Thymus (tissue), 11 donors: Measurements from ENCODE around the gene HYCC1. TPM values are rescaled to one million over a fixed set of nuclear protein-coding genes. Genes with fewer than 3 reads are reported as not detected.
"Not testable (repeated sequence)": the region's sequence is repeated elsewhere in the genome, so short reads cannot be mapped to it uniquely, and the experiment has no call there.

ENCODE experiments used
- DNase-seq, 9 donors: peaks; one replicate each; pipeline ENCODE4 v3.0.0-alpha.2; 2013; ENCODE audit warnings: low spot score in 9 of 9, low read depth in 6 of 9, missing footprints in 1 of 9
- H3K27ac ChIP-seq, 2 donors: one replicate each; pipeline ENCODE4 v1.5.1; 2013; ENCODE audit warnings: control low read depth in 1 of 2, low read depth in 1 of 2, low read length in 1 of 2, mild to moderate bottlenecking in 1 of 2, moderate library complexity in 1 of 2
- H3K27me3 ChIP-seq, 2 donors: one replicate each; pipeline ENCODE4 v1.5.1; 2013; ENCODE audit warnings: low read length in 1 of 2; ENCODE audit not compliant: control insufficient read depth in 2 of 2, insufficient read depth in 1 of 2
- H3K36me3 ChIP-seq, 2 donors: one replicate each; pipeline ENCODE4 v1.5.1; 2013; ENCODE audit warnings: low read length in 1 of 2, mild to moderate bottlenecking in 1 of 2, moderate library complexity in 1 of 2; ENCODE audit not compliant: control insufficient read depth in 2 of 2, insufficient read depth in 2 of 2
- H3K4me1 ChIP-seq, 2 donors: one replicate each; pipeline ENCODE4 v1.5.1; 2013; ENCODE audit warnings: low read length in 2 of 2; ENCODE audit not compliant: control insufficient read depth in 2 of 2, insufficient read depth in 2 of 2
- H3K4me3 ChIP-seq, 2 donors: one replicate each; pipeline ENCODE4 v1.5.1; 2013; ENCODE audit warnings: low read length in 2 of 2, control low read depth in 1 of 2, mild to moderate bottlenecking in 1 of 2
- H3K9me3 ChIP-seq, 2 donors: one replicate each; pipeline ENCODE4 v1.5.1; 2013; ENCODE audit warnings: low read length in 1 of 2, mild to moderate bottlenecking in 1 of 2; ENCODE audit not compliant: control insufficient read depth in 2 of 2, insufficient read depth in 1 of 2
- WGBS: extraction: QIAGEN DNeasy Blood & Tissue Kit; methylation state at CpG from one replicate; pipeline ENCODE4 v1.1.7; 2013; 5-methylcytosine and 5-hydroxymethylcytosine counted together
- polyA plus RNA-seq: library from polyadenylated mRNA; stranded (reverse); fragments of 200-250 nt; gene quantifications from one replicate; pipeline ENCODE4 v1.2.3, GENCODE V29; 2013
- total RNA-seq: library from RNA; stranded (reverse); fragments of 120-200 nt; gene quantifications from one replicate; pipeline ENCODE4 v1.2.4, GENCODE V29; 2013
- donor health status: healthy.

The HYCC1 gene
- total and polyA plus RNA-seq, 2 donors = 7.5 to 15.3 TPM

DNA sequence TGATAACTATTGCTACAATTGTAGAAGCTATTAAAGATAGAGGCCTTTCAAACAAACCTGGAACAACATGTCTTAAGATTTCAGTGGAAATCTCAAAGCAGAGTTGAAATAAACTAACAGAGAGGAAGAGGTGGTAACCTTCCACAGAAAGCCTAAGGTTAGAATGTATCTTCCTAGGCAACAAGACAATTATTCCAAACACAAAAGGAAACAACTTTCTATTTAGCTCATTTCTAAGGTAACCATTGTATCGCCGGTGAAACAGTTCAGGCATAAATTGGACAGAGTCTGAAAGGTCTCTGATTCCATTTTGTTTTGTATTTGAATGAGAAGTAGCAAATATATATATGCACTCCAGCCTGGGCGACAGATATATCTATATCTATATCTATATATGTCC is 30.7 kb upstream of the HYCC1 start:
- 98% methylated on average over 3 of the region's 3 CpGs for WGBS
- no peak for DNase-seq
- no peaks in the 10 kb centered on the region for H3K4me1 ChIP-seq
- no peak overlapping the region for H3K4me3 ChIP-seq
- H3K36me3 ChIP-seq = no peaks in the 10 kb centered on the region
- H3K27me3 ChIP-seq = no peaks in the 10 kb centered on the region
- no peaks in the 10 kb centered on the region for H3K9me3 ChIP-seq
- H3K27ac ChIP-seq = no peak overlapping the region

DNA sequence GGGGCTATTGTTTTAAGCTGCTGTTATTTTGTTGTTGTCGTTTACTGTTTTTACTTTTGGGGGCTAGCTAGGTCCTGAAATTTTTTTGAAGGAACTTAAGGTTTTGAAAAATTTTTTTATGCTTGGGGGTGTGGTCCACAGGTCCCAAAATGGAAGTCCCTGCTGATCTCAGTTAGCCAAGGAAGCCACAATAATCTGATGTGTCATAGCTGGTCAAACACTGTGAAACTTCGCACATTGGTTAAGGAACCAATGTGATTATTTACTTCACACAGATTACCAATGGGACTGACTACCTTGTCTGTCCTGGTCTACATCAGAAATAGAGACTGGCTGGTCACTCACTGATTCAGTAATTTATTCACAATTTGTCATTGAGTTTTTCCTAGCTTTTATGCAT is 29.5 kb upstream of the HYCC1 start:
- WGBS = 93% methylated on average over 2 of the region's 2 CpGs
- no peaks in the 10 kb centered on the region for H3K9me3 ChIP-seq
- no peak for DNase-seq

DNA sequence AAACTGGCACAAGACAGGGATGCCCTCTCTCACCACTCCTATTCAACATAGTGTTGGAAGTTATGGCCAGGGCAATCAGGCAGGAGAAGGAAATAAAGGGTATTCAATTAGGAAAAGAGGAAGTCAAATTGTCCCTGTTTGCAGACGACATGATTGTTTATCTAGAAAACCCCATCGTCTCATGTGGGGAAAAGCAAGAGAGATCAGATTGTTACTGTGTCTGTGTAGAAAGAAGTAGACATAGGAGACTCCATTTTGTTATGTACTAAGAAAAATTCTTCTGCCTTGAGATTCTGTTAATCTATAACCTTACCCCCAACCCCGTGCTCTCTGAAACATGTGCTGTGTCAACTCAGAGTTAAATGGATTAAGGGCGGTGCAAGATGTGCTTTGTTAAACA is 25.7 kb upstream of the HYCC1 start:
- H3K36me3 ChIP-seq, H3K9me3 ChIP-seq, H3K27me3 ChIP-seq, DNase-seq, H3K27ac ChIP-seq, H3K4me1 ChIP-seq, H3K4me3 ChIP-seq: not testable (repeated sequence)
- 64% methylated on average over 2 of the region's 4 CpGs for WGBS

More for the DNA sequence above, 29.5 kb upstream of the HYCC1 start:
- H3K36me3 ChIP-seq = no peaks in the 10 kb centered on the region
- no peaks in the 10 kb centered on the region for H3K4me1 ChIP-seq
- no peaks in the 10 kb centered on the region for H3K27me3 ChIP-seq
- H3K27ac ChIP-seq = no peak overlapping the region
- no peak overlapping the region for H3K4me3 ChIP-seq

DNA sequence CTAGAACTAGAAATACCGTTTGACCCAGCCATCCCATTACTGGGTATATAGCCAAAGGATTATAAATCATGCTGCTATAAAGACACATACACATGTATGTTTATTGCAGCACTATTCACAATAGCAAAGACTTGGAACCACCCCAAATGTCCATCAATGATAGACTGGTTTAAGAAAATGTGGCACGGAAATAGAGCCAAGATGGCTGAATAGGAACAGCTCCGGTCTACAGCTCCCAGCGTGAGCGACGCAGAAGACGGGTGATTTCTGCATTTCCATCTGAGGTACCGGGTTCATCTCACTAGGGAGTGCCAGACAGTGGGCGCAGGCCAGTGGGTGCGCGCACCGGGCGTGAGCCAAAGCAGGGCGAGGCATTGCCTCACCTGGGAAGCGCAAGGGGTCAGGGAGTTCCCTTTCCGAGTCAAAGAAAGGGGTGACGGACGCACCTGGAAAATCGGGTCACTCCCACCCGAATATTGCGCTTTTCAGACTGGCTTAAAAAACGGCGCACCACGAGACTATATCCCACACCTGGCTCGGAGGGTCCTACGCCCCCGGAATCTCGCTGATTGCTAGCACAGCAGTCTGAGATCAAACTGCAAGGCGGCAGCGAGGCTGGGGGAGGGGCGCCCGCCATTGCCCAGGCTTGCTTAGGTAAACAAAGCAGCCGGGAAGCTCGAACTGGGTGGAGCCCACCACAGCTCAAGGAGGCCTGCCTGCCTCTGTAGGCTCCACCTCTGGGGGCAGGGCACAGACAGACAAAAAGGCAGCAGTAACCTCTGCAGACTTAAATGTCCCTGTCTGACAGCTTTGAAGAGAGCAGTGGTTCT is 21.8 kb upstream of the HYCC1 start:
- H3K9me3 ChIP-seq, H3K27ac ChIP-seq, H3K4me1 ChIP-seq, H3K4me3 ChIP-seq, H3K36me3 ChIP-seq, DNase-seq, H3K27me3 ChIP-seq: not testable (repeated sequence)
- 92% methylated on average over 29 of the region's 34 CpGs for whole genome bisulfite sequencing

DNA sequence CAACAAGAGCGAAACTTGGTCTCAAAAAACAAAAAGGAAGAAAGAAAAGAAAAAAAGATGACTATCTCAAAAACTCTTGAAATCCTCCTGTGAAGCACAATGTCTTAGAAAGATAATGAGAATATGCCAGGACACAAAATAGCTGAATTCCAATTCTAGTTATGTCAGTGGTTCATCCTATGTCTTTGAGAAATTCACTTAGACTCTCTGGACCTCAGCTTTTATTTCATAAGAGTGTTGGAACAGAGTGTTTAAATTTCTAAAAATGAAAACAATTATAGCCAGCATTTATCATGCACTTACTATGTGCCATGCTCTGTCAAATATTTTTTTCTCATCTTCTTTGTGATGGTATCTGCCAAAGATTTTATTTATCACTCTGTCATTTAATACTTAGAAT is 13.3 kb upstream of the HYCC1 start:
- WGBS = 93% methylated on average over 1 of the region's 1 CpG
- no peaks in the 10 kb centered on the region for H3K27me3 ChIP-seq

DNA sequence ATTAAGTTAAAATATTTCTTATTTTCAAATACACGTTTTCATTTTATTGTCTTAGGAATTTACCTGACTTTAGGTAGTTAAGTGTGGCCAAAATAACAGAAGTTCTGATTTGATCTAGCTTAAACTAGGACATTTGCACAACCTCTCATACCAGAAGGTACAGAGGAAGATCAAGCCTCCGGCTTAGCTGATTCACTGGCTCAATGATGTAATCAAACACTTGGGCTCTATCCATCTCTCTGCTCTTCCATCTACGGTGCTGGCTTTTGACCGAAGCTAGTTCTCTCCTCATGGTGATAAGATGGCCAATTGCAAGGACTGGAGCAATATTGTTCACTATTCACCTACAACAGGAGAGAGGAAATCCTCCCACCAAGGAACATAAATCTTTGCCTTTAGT is 12.2 kb upstream of the HYCC1 start:
- Histone ChIP-seq H3K9me3 (no peaks in the 10 kb centered on the region), H3K27ac (no peak overlapping the region), H3K4me1 (no peaks in the 10 kb centered on the region), H3K4me3 (no peak overlapping the region), H3K27me3 (no peaks in the 10 kb centered on the region), H3K36me3 (no peaks in the 10 kb centered on the region)
- no peak for DNase-seq
- 97% methylated on average over 4 of the region's 4 CpGs for WGBS

More for the DNA sequence above, 13.3 kb upstream of the HYCC1 start:
- no peak for DNase-seq
- no peak overlapping the region for H3K4me3 ChIP-seq
- no peaks in the 10 kb centered on the region for H3K9me3 ChIP-seq
- no peaks in the 10 kb centered on the region for H3K36me3 ChIP-seq
- H3K27ac ChIP-seq = no peak overlapping the region
- H3K4me1 ChIP-seq = no peaks in the 10 kb centered on the region

DNA sequence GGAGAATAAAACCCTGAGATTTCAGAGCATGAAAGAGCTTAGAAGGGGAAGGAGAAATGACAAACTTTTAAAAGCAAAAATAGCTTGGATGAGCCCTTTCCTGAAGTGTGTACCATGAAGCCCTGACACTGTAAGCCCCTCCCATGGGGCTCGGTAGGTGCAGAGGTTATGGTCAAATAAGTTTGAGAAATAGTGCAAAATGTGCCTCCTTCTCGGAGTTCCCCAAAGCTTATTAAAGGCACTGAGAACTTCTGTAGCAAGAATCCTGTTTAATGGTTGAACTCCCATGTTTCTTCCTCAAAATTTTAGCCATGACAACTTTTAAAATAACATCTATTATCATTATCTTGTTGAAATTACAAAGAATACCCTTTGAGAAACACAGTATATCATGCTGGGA is 10.5 kb upstream of the HYCC1 start:
- H3K27me3 ChIP-seq = no peaks in the 10 kb centered on the region
- no peak overlapping the region for H3K4me3 ChIP-seq
- H3K4me1 ChIP-seq = no peaks in the 10 kb centered on the region
- H3K27ac ChIP-seq = no peak overlapping the region
- 91% methylated on average over 2 of the region's 2 CpGs for WGBS
- DNase-seq = no peak
- H3K9me3 ChIP-seq = no peaks in the 10 kb centered on the region
- no peaks in the 10 kb centered on the region for H3K36me3 ChIP-seq

DNA sequence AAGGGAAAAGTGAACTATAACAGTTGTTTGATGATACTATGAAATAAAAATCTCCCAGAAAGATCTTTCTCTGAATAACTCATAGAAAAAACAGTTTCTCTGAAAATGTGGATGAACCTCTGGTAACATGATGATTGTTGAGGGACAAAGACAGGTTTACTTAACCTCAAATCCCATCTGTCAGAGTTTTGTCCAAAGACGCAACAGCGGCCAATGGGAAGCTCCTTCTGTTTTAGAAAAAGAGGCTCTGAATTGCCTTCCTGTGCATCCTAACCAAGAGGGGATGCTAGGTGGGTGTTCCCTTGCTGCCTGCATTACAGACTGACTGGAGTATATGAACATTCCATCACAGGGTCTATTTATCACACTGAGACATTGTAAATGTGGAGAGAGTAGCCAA is 8.9 kb upstream of the HYCC1 start:
- Histone ChIP-seq H3K9me3 (no peaks in the 10 kb centered on the region), H3K4me1 (no peaks in the 10 kb centered on the region), H3K36me3 (no peaks in the 10 kb centered on the region), H3K4me3 (no peak overlapping the region), H3K27me3 (no peaks in the 10 kb centered on the region), H3K27ac (no peak overlapping the region)
- over 99% methylated on average over 2 of the region's 2 CpGs for WGBS
- DNase-seq = no peak

DNA sequence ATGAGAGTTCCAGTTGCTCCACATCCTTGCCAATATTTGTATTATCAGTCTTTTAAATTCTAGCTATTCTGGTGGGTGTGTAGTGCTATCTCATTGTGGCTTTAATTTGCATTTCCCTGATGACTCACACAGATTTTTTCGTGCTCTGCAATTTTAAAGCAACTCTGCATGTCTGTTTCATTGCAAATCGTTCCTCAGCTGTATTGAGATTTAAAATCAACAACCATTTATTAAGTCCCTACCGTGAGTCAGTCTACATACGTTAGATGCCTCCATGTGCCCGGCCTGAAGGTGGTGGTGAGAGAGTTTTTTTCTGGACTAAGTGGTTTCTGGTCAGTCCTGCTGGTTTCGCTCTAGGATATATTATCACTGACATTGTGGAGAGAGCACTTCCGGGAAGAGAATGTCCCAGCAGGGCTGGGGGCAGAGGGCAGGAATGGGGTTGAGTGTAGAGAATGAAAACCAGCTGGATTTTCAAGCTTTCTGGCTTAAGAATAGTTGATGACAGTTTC is 8.4 kb upstream of the HYCC1 start:
- Histone ChIP-seq H3K27ac (no peak overlapping the region), H3K36me3 (no peaks in the 10 kb centered on the region), H3K4me1 (no peaks in the 10 kb centered on the region), H3K27me3 (no peaks in the 10 kb centered on the region), H3K9me3 (no peaks in the 10 kb centered on the region), H3K4me3 (no peak overlapping the region)
- 91% methylated on average over 7 of the region's 7 CpGs for WGBS
- no peak for DNase-seq
